Measurements from ENCODE around the gene OLFM3.

The OLFM3 gene

DNA sequence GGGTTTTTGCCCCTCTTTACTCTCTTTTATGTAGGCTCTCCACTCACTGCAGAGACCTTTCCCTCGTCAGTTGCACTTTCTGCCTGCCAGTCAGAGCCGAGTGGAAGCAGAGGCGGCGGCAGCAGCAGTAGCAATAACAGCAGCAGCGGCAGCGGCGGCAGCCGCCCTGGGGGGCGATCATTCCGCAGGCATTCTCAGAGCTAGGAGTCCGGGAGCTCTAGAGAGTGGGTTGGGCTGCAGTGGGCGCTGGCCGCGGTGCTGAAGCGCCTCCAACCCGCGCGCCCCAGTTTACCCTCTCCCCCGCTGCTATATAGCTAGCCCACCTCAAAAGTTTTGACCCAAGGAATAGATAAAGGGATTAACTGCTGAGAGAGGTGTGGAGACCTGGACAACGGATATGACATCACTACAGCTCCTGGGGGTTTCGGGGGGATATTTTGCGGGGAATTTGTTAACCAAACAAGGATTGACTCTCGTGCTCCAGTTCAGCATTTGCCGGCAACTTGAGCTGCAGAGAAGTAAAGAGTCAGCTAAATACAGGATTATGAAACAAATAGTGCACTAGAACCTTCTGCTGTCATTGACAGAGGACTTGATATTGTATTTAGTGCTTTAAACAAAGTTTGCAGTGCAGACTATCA is at the start of gene OLFM3:
Gene OLFM3, minus strand, starts transcription at position 102 of the 641 bp plus-strand sequence.
- no peak for DNase-seq

DNA sequence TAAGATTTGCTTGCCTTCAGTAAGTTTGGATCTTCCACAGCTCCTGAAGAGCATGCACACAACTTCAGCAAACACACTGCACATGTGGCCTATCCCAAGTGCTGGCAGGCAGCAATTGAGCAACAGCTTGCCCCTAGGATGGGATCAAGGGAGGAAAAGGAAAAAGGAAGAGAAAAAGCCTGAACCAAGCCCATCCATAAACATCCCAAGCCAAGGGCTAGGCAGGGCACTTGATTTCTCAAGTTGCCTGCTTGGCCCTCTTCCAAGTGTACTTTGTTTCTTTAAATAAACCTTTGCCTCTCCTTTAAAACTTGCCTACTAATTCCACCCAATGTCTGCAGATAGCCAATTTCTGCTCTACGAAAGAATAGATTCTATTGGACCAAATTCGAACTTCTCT is 49.0 kb upstream of the OLFM3 start:
- DNase-seq, result no peak

DNA sequence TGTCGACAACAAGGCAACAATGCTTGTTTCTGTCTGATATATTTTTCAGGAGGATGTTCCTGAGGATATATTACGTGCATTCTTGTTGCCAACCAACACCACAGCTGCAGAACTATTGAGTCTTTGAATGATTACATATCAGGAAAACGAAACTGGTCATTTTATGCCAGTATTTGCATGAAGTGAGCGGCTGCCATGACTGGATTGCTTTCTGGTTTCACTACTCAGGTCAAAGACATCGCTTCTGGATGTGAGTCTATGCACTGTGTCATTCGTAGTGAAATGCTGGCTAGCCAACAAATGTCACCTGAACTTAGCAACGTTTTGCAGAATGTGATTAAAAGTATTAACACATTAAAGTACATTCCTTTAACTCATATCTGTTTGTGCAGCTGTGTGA is 35.8 kb upstream of the OLFM3 start:
- no peak for DNase-seq

DNA sequence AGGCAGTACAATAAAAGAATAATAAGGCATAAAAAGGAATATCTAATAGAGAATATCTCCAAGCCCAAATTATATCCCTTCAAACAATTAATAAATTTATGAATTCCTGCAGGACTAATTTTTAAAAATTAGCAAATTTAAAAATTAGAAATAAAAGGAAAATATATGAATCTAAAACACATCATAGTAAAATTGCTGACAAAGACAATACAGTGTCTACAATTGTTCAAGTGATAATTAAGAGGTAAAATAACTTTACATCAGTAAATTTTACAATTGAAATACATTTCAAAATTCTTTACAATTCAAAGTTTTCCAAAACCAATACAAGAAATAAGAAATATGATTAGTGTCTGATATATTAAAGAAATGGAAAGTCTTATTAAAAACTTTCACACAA is 22.8 kb upstream of the OLFM3 start:
- no peak for DNase-seq

DNA sequence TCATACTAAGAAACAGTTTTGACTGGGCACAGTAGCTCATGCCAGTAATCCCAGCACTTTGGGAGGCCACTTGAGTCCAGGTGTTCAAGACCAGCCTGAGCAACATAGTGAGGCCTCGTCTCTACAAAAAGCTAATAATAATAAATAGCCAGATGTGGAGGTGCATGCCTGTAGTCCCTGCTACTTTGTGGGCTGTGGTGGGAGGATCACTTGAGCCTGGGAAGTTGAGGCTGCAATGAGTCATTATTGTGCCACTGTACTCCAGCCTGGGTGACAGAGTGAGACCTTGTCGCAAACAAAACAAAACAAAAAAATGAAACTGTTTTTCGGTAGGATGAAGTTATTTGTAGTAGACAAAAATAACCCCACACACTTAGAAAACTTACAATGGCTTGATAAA is 19.0 kb upstream of the OLFM3 start:
- no peak for DNase-seq

DNA sequence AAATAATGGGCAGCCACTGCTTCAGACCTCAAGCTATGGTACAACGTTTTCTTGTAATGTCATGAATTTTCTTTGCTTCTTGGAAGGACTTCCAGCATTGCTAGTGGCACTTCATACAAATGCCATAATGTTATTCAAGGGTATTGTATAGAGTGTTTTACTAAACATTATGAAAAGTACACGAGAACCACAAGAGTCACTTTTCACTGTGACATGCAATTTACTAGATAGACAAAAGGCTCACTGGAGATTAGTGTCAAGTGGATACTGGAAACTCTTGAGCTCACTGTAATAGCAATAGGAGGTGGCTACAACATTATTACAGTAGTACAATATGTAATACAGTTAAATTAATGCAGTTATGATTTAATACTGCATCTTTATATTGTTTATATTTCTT is 5.3 kb upstream of the OLFM3 start:
- no peak for DNase-seq

DNA sequence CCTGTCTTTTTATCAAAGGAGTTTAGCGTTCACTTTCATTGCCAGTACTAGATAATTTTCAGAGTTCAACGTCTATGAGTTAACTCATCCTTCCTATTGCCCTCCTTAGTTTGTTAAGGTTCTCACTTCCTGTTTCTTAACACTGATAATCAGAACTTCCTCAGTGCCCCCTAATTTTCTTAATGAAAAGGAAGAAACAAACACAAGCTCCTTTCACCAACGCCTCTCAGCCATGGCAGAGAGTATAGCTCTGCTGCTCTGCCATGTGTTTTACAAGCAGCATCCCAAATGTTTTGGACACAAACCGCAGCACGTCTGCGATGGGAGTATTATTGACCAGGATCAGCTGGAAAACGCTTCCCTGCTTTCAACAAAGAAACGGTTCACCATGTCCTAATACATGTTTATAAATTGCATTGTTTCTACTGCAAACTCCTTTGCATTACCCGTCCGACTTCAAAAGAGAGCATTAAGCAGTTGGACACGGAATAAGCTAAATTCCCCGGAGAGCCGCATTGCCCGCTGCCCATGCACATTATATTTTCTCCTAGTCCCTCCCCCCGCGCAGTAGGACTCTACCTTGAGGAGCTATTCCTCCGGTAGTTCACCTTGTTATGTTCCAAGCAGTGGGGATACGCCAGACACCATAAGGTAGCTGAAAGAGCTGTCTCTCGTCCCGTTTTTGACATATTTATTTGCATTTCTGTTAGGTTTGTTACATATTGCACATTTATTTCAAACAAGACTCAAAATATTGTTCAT is 561 bp downstream of the OLFM3 start:
- no peak for DNase-seq

DNA sequence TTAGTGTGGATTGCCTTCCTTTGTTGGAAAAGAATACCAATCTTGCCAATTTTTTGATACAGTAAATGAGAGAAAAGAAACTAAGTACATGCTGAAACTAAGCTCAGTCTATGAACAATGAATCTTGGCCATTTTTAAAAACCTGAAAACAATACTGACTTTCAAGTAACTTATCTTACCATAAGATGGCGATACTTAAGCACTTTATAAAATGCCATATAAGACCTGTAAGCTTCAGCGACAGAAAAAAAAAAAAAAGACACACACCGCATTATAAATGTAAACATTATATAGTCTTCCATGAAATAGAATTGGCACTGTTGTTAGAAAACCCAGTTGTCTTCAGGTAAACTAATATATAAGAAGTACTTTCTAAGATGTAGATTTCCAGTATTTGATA is 3.0 kb downstream of the OLFM3 start:
- no peak for DNase-seq

DNA sequence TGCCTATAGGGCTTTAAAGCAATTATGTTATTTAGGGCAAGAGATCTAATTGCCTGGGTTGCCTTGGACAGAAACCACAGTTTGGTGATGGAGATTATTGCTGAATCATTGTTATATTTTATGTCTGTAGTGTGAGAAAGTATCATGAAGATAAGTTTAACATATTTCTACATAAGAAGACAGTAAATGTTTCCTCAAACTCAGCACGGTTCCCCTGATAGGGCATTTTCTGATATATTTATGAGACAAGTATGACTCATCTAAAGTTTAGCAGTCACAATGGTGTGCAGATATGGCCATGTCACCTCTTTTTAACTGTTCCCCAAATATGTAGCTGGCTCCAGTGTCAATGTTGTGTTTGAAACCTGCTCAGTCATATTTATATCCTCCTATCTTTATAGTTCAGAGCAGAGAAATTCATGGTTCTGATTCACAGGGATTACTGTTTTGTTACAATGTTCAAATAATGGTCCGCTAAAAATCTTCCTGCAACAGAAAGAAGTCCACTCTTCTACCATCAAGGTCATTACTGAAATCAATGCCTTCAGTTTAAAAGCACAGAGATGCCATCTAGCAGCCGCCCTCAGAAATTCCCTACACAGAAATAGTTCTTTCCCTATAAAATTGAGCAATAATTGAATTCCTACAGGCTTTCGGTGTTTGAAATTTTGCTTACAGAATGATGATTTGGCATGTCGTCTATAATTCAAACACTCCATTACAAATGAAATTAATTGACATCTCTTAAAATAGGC is 3.7 kb downstream of the OLFM3 start:
- DNase-seq, result no peak

DNA sequence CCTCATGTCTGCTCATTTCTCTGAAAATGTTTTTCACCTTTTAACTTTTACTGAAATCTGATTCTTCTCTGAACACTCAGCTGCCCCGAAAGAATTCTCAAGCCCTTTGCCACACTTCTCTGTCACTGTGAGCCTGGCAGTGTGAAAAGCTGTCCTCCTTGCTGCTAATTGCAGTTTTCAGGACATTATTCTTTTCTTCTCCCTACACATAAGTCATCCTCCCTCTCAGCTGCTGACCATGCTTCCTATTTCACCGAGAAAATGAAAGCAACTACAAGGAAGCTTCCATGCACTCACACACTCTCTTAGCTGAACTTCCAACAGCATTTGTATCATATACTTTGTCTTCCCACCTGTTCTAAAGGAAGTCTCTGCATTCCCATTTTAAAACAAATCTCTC is 15.8 kb downstream of the OLFM3 start:
- DNase-seq, result no peak

DNA sequence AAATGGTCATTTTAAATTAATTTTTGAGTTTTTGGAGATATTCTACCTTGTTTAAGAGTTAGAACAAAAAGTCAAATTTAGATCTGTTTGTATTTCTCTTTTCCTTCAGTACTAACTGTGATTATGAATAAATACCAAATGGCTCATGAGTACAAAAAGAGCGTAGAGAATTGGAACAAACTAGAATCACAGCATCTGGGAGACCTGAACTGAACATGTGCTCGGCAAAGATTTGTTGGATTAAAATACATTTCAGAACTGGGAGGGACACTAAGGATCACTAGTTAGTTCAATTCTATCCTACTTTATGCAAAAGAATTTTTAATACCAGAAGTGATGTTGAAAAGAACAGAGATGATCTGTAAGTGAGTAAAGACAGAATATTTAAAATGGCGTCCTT is 19.5 kb downstream of the OLFM3 start:
- DNase-seq, result no peak

DNA sequence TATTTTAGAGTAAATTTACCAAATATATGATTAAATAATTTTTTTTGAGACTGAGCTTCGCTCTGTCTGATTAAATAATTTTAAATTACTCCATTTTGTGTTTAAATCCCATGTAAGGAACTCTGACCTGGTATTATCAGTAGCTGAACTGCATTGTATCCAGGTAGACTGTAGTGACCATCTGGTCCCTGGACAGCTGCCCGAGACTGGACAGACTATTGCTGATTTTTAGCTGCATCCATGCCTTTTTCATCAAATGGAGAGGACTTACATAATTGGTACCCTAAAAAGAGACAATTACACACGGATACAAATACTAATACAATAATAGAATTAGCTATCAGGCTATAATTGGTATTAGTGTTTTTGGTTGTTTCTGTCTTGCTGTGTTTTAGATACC is 20.6 kb downstream of the OLFM3 start:
- DNase-seq, result no peak

DNA sequence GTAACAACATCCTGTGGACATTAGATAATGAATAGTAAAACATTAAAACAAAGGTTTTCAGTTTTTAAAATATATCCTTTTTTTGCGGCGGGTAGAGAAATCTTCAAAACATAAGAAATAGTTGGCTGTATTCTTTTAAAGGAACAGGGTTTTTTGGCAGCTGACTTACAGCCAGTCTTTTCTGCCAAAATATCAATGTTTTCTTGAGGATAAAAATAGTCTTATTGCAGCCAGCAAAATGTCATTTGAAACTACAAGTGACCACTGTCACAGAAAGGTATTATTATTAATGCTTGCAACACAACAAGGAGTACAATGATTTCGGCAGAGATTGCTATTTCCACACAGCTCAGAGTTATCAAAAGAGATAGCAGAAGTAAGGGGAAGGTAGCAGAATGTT is 21.4 kb downstream of the OLFM3 start:
- DNase-seq, result no peak

DNA sequence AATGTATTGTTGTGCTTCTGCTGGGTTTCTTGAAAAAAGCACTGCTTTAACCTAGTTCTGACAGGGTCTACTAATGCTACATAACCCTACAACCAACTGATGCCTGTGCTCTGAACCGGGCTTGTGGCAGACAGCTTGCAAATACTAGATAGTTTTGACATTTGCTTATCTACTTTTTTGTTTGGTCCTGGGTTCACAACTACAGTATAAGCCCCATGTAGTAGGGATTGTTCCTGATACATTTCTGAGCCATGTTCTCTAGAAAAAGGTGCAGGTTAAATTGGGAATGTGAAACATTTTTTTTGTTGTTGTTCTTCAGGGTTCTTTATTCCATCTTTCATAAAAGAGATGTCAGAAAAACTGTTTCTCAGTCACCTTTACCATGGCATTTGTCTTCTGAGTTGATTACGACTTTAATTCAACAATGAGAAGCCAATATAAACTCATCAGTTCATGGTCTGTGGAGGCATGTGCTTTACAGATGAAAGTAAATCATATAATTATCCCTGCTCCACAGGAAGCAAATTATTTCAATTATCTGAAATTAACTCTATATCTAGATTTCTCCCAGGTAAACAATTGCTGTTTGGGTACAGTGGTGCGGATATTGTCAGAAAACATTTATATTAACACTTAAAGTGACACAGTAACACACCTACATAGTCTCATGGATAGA is 22.0 kb downstream of the OLFM3 start:
- DNase-seq, result no peak

DNA sequence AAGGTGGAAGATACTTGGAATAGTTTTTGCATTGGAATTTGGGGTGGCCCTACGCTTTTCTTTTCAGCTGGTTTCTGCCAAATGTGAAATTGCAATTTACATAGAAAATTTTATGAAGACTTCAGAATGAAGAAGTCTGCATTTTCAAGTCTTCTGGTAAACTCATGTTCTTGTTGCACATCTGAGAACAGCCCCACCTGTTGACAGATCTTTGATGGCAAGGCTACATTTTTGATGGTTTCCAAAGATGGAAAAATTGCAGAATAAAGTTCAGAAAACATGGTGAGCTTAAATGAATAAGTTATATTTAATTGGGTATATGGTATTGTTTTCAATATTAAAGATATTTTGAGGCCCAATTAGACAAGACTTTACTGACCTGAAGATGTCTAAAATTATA is 25.4 kb downstream of the OLFM3 start:
- no peak for DNase-seq

DNA sequence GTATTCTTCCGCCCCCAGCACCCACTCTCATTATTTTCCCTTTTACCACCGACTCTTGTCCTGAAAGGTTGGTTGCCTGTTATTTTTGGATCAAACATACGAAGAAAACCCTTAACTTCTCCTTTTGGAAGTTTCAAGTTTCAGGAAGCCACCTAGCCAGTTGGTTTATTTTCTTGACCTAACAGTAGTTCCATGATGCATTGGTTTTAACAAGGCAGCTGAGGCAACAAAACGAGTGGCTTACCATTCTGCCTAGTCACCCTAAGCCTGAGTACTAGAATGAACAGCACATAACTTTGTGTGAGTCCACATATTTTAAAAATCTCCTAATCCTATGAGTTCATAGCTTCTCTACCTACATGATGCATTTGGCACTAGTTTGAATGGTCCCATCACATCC is 28.9 kb downstream of the OLFM3 start:
- DNase-seq, result no peak

DNA sequence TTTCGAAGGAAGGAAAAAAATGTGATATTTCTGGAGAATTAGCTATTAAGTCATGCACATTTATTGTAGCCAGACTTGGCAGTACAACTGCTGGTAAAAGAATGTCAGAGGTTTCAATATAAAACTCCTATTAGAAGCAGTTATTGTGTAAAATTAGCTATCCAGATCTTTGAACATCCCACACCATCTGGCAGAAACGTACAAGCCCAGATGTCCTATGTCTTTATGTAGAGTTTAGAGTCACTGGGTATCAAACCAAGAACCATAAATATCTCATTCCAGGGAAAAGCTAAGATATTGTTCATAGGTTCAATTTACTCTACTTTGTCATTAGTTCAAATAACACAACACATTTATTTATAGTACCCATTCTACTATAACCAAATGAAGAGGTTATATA is 31.4 kb downstream of the OLFM3 start:
- DNase-seq, result no peak

DNA sequence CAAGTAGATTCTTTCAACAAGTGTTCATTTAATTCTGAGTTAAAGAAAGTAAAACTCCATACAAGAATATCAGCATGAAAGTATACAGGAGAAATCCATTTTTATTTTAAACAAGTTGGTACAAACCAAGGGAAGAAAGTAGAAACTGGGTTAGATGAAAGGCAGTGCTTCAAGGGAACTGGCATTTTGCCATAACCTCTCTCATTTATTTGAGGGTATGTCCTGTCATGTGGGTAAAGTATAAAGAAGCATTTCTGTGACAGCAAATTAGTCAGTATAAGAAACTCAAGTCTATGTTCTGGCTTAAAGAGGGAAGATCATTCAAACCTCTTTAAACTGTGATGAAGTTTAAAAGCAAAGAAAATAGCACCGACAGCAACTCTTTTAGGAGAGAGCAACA is 32.0 kb downstream of the OLFM3 start:
- DNase-seq, result no peak

DNA sequence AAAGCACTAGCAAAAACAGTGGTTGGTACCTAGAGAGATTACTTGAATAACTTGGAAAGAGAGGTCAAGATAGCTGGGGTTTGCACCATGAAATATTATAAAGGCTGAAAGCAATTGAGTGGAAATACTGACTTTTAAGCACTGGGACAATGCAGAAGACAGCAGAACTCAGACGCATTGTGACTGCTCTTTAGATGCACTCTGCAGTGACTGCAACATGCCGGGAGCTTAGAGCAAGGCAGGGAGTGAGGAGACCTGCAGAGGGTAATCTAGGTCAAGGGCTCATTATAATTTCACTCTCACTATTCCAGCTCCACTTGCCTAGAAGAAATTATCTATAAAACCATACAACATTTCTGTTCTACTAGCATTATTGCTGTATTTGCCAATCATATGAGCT is 36.6 kb downstream of the OLFM3 start:
- no peak for DNase-seq

DNA sequence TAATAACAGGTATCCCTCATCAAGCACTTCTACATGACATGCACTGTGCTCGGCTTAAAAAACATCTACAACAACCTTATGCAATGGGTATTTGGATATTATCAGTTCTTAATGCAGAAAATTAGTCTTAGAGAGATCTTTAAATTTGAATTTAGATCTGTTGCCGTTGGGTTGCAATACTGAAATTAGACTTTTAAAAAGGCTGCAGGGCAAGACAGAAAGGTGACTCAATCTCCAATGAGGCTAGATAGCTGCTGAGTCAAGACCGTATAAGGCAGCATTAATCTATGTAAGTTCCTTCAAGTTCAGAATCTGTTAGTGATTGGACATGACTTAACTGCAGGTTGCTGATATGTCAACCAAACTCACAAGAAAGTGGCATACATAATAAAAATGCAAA is 37.3 kb downstream of the OLFM3 start:
- DNase-seq, result no peak

DNA sequence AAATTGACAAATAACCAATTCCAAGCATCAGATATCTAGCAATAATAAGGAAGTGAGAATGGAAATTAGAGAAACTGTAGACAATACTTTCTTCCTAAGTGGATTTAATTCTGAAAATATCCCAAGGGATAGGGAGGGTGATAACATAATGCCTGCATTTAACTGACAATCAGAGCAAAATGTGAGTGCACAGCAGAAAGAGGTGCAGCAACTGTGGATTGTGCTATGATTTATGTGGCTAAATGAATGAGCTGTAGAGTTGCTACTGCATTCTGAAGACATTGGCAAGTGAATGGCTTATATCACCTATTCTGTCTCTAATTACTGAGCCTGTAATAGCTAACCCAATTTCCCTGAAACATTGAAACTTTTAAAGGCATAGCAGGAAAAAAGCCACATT is 39.0 kb downstream of the OLFM3 start:
- DNase-seq, result no peak

DNA sequence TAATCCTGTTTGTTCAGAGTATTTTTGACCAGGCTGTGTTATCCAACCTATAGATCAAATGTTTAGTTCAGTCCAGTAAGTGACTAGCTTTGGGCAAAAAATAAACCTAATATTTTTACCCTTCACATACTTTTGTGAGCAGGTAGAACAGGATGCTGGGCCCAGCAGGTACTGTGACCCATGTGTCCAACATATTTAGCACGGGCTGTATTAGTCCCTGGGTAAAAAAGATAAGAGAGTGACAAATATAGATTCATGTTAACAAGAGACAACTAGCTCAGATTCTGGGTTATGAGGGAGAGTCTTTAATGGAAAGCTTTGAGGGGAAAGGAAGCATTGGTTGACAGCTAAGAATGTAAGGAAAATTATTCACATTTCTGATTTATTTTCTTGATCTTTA is 43.1 kb downstream of the OLFM3 start:
- DNase-seq, result no peak

DNA sequence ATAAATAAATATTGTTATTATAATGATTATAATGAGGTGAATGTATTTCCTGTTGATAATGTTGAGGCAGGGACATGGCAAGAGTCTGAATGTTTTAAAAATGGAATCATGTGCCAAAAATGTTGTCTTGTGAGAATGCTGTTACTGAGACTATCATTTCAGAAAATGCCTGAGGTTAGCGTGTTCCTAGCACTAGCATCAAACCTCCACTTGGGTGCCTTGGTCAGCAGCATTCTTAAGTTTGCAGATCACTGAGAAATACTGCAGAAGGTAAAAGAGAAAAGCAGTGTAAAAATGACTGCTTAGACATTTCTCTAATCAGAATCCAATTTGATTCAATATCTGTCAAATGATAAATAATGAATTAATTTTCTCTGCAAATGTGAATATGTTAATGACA is 50.8 kb downstream of the OLFM3 start:
- DNase-seq, result no peak

DNA sequence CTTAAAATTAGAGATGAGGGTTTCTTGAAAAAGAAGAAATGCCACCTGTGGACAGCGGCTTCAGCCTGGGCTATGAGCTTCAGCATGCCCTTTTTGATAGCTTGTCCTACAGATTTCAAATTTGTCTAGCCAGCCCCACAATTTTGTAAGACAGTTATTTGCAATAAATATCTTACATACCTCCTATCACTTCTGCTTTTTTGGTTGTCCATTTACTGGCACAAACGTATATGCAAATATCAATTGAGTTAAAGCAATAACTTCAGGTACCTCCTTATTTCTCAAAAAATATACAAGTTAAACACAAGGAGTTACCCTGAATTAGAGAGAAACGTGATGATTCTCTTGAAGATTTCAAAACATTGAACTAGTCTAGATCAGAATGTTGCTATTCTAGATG is 53.5 kb downstream of the OLFM3 start:
- DNase-seq, result no peak

All from NK-92 treated with Interleukin-12 subunit alpha and Interleukin-12 subunit beta, amount 100 ng/mL, for 24 hours (cell line).